HS-5 (cell line): ENCODE data around the gene ZNF668.
"Not testable (repeated sequence)": the region's sequence is repeated elsewhere in the genome, so short reads cannot be mapped to it uniquely, and the experiment has no call there.

Source experiments
- DNase-seq: peaks from one replicate; pipeline ENCODE4 v3.0.0-alpha.2; 2012; ENCODE audit warnings: low read depth

Gene ZNF668

GRCh38 chr16:31055613-31056012 is 18.4 kb downstream of the ZNF668 start:
- DNase-seq = no peak

- DNase-seq = peak; percentile 96
Measured at GRCh38 chr16:31052114-31052513, 21.9 kb downstream of the ZNF668 start.

GRCh38 chr16:31050280-31051030 is 23.6 kb downstream of the ZNF668 start:
- no peak for DNase-seq

GRCh38 chr16:31043898-31044481 is 30.1 kb downstream of the ZNF668 start:
- DNase-seq = no peak

GRCh38 chr16:31043352-31043751 is 30.7 kb downstream of the ZNF668 start:
- no peak for DNase-seq

GRCh38 chr16:31042866-31043265 is 31.2 kb downstream of the ZNF668 start:
- no peak for DNase-seq

DNA sequence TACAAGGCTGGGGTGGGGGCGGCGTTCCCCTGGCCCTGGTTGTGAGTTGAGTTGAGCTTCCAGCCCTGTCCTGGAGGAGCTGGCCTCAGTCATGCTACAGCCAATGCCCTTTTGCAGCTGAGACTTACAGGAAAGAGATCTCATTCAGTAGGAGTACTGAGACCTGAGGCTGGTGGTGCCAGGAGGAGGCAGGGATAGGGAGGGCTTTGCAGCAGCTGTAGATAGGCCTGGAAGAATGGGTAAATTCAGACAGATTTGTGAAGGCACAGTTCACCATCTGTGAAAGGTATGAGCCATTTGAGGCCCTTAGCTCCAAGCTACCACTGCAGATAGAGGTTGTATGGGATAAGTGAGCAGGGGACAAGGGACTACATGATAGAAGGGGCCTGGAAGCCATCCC is 35.0 kb downstream of the ZNF668 start:
- no peak for DNase-seq

DNA sequence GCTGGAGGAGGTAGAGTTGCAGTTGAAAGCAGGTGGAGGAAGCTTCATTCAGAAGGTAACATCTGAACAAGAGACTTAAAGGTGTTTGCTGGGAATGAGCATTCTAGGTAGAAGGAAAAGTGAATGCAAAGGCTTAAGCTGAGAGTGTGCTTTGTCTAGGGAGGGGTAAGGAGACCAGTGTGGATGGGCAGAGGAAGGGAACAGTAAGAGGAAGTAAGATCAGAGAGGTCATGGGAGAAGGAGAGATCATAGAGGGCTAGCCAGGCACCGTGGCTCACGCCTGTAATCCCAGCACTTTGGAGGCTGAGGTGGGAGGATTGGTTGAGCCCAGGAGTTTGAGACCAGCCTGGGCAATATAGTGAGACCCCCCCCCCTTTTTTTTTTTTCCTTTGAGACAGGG is 37.3 kb downstream of the ZNF668 start:
- DNase-seq = no peak

DNA sequence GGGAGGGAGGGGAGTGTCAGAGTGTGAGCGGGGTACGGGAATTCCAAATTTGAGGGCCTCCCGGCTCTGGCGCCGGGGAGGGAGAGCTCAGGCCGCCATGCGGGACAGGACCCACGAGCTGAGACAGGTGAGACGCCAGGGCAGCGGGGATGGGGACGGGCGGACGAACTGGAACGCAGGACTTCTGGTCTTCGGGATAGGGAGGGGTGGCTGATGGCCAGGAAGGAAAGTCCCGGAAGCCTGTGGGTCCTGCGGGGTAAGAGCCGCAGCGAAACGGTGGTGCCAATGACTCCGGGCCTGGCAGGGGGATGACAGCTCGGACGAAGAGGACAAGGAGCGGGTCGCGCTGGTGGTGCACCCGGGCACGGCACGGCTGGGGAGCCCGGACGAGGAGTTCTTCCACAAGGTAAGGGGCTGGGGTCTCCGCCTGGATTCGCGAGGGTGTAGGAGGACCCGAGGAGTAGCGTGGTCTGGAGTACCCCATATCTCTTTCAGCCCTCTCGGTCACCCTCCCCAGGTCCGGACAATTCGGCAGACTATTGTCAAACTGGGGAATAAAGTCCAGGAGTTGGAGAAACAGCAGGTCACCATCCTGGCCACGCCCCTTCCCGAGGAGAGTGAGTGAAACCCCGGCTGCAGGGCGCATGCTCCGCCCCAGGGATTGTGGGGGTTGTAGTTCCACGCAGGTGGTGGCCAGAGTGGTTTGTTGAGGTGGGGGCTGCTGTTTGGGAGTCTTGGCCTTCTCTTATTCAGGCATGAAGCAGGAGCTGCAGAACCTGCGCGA is 40.1 kb downstream of the ZNF668 start:
- DNase-seq = peak; percentile 35

GRCh38 chr16:31032736-31033708 is 41.0 kb downstream of the ZNF668 start, which contains the start of gene STX4:
Gene STX4 (plus strand): TSS chr16:31033558. CDS start chr16:31033806, 248 bp downstream.
- peak; percentile 89 for DNase-seq

DNA sequence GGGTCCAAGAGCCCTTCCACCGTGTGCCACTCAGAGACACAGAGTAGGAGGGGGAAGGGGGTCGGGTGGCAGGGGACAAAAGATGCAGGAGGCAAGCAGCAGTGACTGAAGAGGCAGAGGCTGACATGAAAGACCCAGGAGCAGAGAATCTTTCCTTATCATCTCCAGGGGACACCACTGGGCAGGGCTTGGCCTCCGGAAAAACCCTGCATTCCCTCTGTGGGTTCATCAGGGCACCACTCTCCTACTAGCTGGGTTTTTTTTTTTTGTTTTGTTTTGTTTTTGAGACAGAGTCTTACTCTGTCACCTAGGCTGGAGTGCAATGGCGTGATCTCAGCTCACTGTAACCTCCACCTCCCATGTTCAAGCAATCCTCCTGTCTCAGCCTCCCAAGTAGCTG is 42.8 kb downstream of the ZNF668 start:
- DNase-seq = no peak

DNA sequence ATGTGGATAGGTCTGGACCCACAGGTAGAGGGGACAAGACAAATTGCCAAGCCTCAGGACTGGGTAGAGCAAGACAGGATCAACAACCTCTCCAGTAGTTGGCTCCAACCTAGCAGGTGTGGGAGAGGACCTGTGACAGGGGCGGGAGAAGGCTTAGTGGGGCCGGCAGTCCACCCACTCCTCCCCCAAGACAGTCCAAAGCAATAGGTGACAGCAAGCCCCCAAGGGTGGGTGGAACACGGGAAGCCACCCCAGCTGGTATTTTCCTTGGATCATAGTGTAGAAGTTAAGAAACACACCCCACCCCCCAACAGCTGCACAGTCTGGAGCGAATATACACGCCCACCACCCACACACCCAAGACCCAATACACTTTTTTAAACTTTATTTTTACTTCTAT is 44.8 kb downstream of the ZNF668 start:
- no peak for DNase-seq

DNA sequence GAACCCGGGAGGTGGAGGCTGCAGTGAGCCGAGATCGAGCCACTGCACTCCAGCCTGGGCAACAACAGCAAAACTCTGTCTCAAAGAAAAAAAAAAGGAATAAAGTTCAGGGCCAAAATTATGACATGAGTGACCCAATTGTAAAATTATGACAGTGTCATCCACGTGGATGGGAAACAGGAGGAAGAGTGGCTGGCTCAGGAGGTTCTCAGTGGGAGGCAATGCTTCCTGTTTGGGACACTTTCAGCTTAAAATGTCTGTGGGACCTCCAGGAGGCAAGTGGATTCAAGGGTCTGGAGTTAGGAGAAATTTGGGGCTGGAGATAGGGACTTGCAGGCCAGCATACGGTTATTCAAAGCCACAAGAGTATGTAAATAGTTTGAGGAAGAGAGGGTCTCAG is 48.7 kb downstream of the ZNF668 start:
- DNase-seq = no peak

- DNase-seq = no peak
Measured at GRCh38 chr16:31023627-31024226, 50.3 kb downstream of the ZNF668 start.

DNA sequence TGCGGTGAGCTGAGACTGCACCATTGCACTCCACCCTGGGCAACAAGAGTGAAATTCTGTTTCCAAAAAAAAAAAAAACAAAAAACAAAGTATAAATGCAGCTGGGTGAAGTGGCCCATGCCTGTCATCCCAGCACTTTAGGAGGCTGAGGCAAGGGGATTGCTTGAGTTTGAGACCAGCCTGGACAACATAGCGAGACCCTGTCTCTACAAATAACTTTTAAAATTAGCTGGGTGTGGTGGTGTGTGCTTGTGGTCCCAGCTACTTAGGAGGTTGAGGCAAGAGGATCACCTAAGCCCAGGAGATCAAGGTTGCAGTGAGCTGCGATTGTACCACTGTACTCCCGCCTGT is 50.8 kb downstream of the ZNF668 start:
- DNase-seq = no peak

DNA sequence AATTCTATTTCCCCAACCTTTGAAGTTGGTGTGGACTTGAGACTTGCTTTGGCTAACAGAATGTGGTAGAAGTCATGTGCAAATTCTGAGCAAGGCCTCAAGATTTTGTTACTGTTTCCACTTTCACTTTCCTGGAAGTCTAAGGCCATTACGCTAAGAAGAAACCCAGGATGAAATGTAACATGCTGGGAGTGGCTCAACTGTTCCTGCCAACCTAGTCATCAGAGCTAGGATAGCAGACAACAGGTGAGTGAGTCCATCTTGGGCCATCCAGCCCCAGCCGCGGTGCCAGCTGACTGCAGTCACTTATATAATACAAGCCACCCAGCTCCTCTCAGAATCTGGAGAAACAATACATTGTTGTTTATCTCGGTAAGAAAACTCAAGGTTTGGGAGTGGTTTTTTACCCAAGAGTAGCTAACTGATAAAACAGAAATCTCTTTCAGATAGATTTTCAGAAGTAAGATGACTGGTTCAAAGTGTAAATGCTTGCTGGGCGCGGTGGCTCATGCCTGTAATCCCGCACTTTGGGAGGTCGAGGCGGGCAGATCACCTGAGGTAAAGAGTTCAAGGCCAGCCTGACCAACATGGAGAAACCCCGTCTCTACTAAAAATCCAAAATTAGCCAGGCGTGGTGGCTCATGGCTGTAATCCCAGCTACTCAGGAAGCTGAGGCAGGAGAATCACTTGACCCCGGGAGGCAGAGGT is 51.3 kb downstream of the ZNF668 start:
- DNase-seq = no peak

DNA sequence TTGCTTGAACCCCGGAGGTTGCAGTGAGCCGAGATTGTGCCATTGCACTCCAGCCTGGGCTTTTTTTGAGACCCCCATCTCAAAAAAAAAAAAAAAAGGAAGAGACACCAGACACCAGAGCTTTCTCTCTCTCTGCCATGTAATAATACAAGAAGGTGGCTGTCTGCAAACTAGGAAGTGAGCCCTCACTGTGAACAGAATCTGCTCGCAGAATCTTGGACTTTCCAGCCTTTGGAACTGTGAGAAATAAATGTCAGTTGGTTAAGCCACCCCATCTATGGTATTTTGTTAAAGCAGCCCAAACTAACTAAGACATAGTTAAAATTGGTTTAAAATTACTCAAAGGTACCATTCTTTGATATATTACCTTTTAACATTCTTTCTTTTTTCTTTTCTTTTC is 53.5 kb downstream of the ZNF668 start:
- DNase-seq = no peak

- DNase-seq = not testable (repeated sequence)
Measured at GRCh38 chr16:31017756-31018155, 56.3 kb downstream of the ZNF668 start.

GRCh38 chr16:31016018-31016417 is 58.0 kb downstream of the ZNF668 start:
- DNase-seq = no peak

DNA sequence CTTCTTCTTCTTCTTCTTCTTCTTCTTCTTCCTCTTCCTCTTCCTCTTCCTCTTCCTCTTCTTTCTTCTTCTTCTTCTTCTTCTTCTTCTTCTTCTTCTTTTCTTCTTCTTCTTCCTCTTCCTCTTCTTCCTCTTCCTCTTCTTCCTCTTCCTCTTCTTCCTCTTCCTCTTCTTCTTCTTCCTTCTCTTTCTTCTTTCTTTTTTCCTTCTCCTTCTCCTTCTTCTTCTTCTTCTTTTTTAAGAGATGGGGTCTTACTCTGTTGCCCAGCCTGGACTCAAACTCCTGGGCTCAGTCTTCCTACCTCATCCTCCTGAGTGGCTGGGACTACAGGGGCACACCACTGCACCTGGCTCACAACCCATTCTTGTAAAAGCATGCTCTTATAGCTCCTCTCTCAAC is 60.7 kb downstream of the ZNF668 start:
- not testable (repeated sequence) for DNase-seq

GRCh38 chr16:31011815-31012214 is 62.2 kb downstream of the ZNF668 start:
- DNase-seq = not testable (repeated sequence)
